ENCODE results near the gene MBD5. TPM values are rescaled to one million over a fixed set of nuclear protein-coding genes. Genes with fewer than 3 reads are reported as not detected.

Gene MBD5
- total and polyA plus RNA-seq, 2 of the 4 experiments (the other 2 are of a cell fraction) = 9.8 to 14.2 TPM

- Histone ChIP-seq H3K4me2 (ENCODE audit: low read depth, low read length) (no peak overlapping the region), H2AK9ac (replicated peaks; ENCODE audit: low read depth, low read length, poor library complexity) (no peak overlapping the region), H3K36me3 (ENCODE audit: control insufficient read depth, insufficient read depth, low read length) (no peaks in the 10 kb centered on the region), H2BK5ac (ENCODE audit: low read depth, low read length, poor library complexity, severe bottlenecking) (no peak overlapping the region), H3K9ac (ENCODE audit: low read depth, low read length) (no peak overlapping the region), H3K56ac (ENCODE audit: extremely low read depth, insufficient read depth, low read length) (no peak overlapping the region), H2BK120ac (ENCODE audit: low read depth, low read length) (no peak overlapping the region), H3K14ac (replicated peaks; ENCODE audit: low read depth, low read length) (no peak overlapping the region), H2BK15ac (ENCODE audit: low read depth, low read length) (no peak overlapping the region), H3K4me1 (ENCODE audit: control insufficient read depth, insufficient read depth, low read length) (no peaks in the 10 kb centered on the region), H3K9me3 (ENCODE audit: control insufficient read depth, insufficient read depth, low read length) (no peaks in the 10 kb centered on the region), H3K27ac (ENCODE audit: insufficient read depth, low read length) (no peak overlapping the region), H3K9me1 (ENCODE audit: insufficient read depth, low read length) (no peaks in the 10 kb centered on the region), H3K18ac (ENCODE audit: low read depth, low read length) (no peak overlapping the region), H4K8ac (ENCODE audit: low read depth in 2 of 2, low read length in 2 of 2) (no peak overlapping the region), H3K4ac (ENCODE audit: low read depth, low read length) (no peak overlapping the region), H3K27me3 (ENCODE audit: control insufficient read depth, insufficient read depth, low read length) (peaks cover 1% of the 10 kb centered on the region; the same call in 1 of the 2 replicates), H4K91ac (ENCODE audit: insufficient read depth, low read depth, low read length) (no peak overlapping the region), H3K79me1 (ENCODE audit: low read depth in 1 of 2, low read length in 2 of 2) (no peaks in the 10 kb centered on the region), H2BK20ac (ENCODE audit: low read depth, low read length) (no peak overlapping the region), H4K20me1 (ENCODE audit: insufficient read depth, low read length) (no peaks in the 10 kb centered on the region; the same call in 1 of the 2 replicates), H3K23ac (ENCODE audit: low read depth, low read length) (no peak overlapping the region), H2AK5ac (ENCODE audit: low read depth, low read length) (no peak overlapping the region), H3K4me3 (ENCODE audit: insufficient read depth, low read depth, low read length) (no peak overlapping the region), H2AFZ (replicated peaks; ENCODE audit: low read length, poor library complexity) (no peak overlapping the region), H4K5ac (ENCODE audit: low read depth, low read length) (no peak overlapping the region)
- in situ Hi-C loops (cut with MboI; ENCODE audit: low sequenced_read_pairs) = no loop called here
- no TSS peak for BruUV-seq (replicated peaks)
- dilution Hi-C loops (cut with HindIII; ENCODE audit: low sequenced_read_pairs, unreplicated experiment) = no loop called here
- intact Hi-C loops (cut with micrococcal nuclease) = loop anchor here (5.0 kb wide), 1 partner anchor 460 kb away; no protein-coding TSS in a partner anchor
- DNase-seq = no peak
- WGBS, 2 experiments (ENCODE audit: extremely low coverage in 2 of 2, insufficient read length in 1 of 2) = 80% methylated on average over 1 of the region's 13 CpGs; no CpG with 5 or more reads in 1 of the 2 experiments
- no peak for ATAC-seq (ENCODE audit: low read depth)
- ChIA-PET POLR2A (ENCODE audit: unreplicated experiment) (no interaction called here), CTCF (no interaction called here)
- no peak for TF ChIP-seq ELK1 (IDR thresholded peaks at IDR 0.05; ENCODE audit: borderline replicate concordance, low read depth, low read length)
- no peak for TF ChIP-seq CHD1 (IDR thresholded peaks at IDR 0.05; ENCODE audit: low read depth, low read length)
- TF ChIP-seq RCOR1 (IDR thresholded peaks at IDR 0.05; ENCODE audit: insufficient replicate concordance, low read length) = no peak
- no peak for TF ChIP-seq BHLHE40 (IDR thresholded peaks at IDR 0.05; ENCODE audit: low read depth, low read length)
- no peak for TF ChIP-seq CEBPB (IDR thresholded peaks at IDR 0.05; ENCODE audit: low read depth, low read length)
- TF ChIP-seq NFE2L2 (IDR thresholded peaks at IDR 0.05; ENCODE audit: low read depth, low read length) = no peak
- no peak for TF ChIP-seq FOS (IDR thresholded peaks at IDR 0.05; ENCODE audit: low read depth, low read length)
- no peak for TF ChIP-seq MAFK (IDR thresholded peaks at IDR 0.05; ENCODE audit: low read depth, low read length)
- TF ChIP-seq SMC3 (IDR thresholded peaks at IDR 0.05; ENCODE audit: low read depth, low read length) = no peak
- no peak for TF ChIP-seq CTCF (conservative IDR thresholded peaks at IDR 0.05; ENCODE audit: low read depth, low read length)
- no peak for TF ChIP-seq USF2 (IDR thresholded peaks at IDR 0.05; ENCODE audit: low read depth, low read length)
- TF ChIP-seq RAD21 (IDR thresholded peaks at IDR 0.05; ENCODE audit: low read length) = no peak
- TF ChIP-seq POLR2A (IDR thresholded peaks at IDR 0.05; ENCODE audit: low read depth, low read length) = no peak
- no peak for TF ChIP-seq MXI1 (IDR thresholded peaks at IDR 0.05; ENCODE audit: borderline replicate concordance, low read depth, low read length)
- TF ChIP-seq MAZ (IDR thresholded peaks at IDR 0.05; ENCODE audit: borderline replicate concordance, low read depth, low read length) = no peak
Observed at GRCh38 chr2:148531669-148532428, 511.0 kb downstream of the MBD5 start.

All from IMR-90 (cell line).